SK-N-SH treated with all-trans-retinoic acid at 6 μM for 48 hours (cell line): ENCODE results near the gene ITPKB.

Experiments
- ARNTL ChIP-seq: fragments of 450-650 bp; formaldehyde crosslinking; IDR thresholded peaks from 2 replicates; pipeline ENCODE4 v1.5.0; 2020; ENCODE audit warnings: low read depth, mild to moderate bottlenecking, moderate library complexity, borderline replicate concordance
- BACH2 ChIP-seq: fragments of 250-450 bp; sonication (Bioruptor Pico); IDR thresholded peaks from 2 replicates; pipeline ENCODE4 v1.9.0; 2021; ENCODE audit warnings: mild to moderate bottlenecking, borderline replicate concordance
- CSDC2 ChIP-seq: fragments of 250-450 bp; sonication (Bioruptor Pico); IDR thresholded peaks from 2 replicates; pipeline ENCODE4 v1.5.0; 2020; ENCODE audit warnings: mild to moderate bottlenecking, moderate library complexity
- OSR1 ChIP-seq: fragments of 250-450 bp; sonication (Bioruptor Pico); IDR thresholded peaks from 2 replicates; pipeline ENCODE4 v1.8.0; 2022; ENCODE audit warnings: moderate library complexity, mild to moderate bottlenecking, inconsistent platforms
- PATZ1 ChIP-seq: fragments of 250-450 bp; sonication (Bioruptor Pico); IDR thresholded peaks from 2 replicates; pipeline ENCODE4 v1.8.0; 2020; ENCODE audit warnings: mild to moderate bottlenecking, moderate library complexity, borderline replicate concordance
- PPARA ChIP-seq: fragments of 250-450 bp; sonication (Bioruptor Pico); IDR thresholded peaks from 2 replicates; pipeline ENCODE4 v1.5.0; 2020; ENCODE audit warnings: mild to moderate bottlenecking, borderline replicate concordance
- TSHZ2 ChIP-seq: fragments of 250-450 bp; sonication (Bioruptor Pico); IDR thresholded peaks from 2 replicates; pipeline ENCODE4 v1.5.0; 2020; ENCODE audit warnings: mild to moderate bottlenecking, moderate library complexity
- ZFP30 ChIP-seq: fragments of 450-650 bp; formaldehyde crosslinking; IDR thresholded peaks from 2 replicates; pipeline ENCODE4 v1.5.0; 2022; ENCODE audit warnings: mild to moderate bottlenecking, moderate library complexity

GRCh38 chr1:226706684-226707083 is 32.4 kb downstream of the ITPKB start:
- TF ChIP-seq TSHZ2 (CRISPR knock-in tag) (no peak), PATZ1 (CRISPR knock-in tag) (no peak), ARNTL (CRISPR knock-in tag) (no peak), BACH2 (CRISPR knock-in tag) (no peak), OSR1 (CRISPR knock-in tag) (no peak), PPARA (CRISPR knock-in tag) (no peak), CSDC2 (CRISPR knock-in tag) (no peak), ZFP30 (CRISPR knock-in tag) (no peak)
